ENCODE results near the gene FGFBP1.
"Not testable (repeated sequence)": the region's sequence is repeated elsewhere in the genome, so short reads cannot be mapped to it uniquely, and the experiment has no call there.

FGFBP1 gene

GRCh38 chr4:15944895-15945294 lies 6.4 kb upstream of the FGFBP1 start:
- no peak for DNase-seq

DNA sequence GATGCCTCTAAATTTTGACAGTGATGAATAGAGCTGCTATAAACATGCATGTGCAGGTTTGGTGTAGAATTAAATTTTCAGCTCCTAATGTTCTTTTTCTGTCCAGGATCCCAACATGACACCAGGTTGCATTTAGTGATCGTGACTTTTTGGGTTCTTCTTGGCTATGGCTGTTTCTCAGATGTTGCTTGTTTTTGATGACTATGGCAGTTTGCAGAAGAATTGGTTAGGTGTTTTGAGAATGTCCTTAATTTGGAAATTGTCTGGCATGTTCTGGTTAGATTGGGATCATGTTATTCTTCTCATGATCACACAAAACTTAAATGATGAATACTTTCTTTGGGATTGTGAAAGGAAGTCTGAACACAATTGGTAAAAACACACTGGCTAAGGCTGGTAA lies 3.7 kb upstream of the FGFBP1 start:
- no peak for DNase-seq

DNA sequence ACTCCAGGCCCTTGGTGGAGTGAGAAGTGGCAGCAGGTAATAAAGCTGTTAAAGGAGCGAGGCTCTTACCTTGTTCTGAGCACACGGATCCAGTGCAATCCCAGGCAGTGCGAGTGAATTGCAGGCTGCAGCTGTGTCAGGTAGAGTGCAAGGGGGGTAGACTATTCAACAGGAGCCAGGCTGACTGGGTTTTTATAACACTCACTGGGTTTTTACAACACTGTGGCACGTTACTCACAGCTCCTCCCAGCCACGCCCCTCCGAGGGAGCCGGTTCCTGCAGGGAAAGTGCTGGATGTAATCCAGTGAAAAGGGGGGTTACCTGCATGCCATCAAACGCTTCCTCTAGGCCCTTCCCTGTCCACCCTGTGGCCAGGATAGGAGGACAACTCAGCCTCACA lies 358 bp downstream of the FGFBP1 start:
- no peak for DNase-seq

DNA sequence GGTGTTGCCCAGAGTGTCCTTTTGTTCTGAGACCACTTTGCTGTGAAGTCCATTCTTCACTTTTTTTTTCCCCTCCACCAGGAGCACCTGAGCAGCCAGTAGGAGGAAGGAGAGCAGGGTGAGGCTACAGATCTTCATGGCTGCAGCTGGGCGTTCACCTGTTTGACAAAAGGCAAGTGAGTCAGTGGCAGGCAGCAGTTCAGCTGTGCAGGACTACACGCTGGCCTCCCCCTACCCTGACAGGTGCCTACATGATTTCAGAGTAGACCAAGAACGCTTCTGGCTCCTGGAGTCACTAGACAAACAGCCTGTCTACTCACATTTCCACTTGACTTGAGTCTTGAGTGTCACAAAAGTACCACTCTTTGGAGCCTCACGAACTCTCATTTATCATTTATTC lies 2.0 kb downstream of the FGFBP1 start:
- DNase-seq = no peak

GRCh38 chr4:15935504-15936402 lies 2.8 kb downstream of the FGFBP1 start:
- no peak for DNase-seq

GRCh38 chr4:15934259-15934658 lies 4.3 kb downstream of the FGFBP1 start:
- no peak for DNase-seq

DNA sequence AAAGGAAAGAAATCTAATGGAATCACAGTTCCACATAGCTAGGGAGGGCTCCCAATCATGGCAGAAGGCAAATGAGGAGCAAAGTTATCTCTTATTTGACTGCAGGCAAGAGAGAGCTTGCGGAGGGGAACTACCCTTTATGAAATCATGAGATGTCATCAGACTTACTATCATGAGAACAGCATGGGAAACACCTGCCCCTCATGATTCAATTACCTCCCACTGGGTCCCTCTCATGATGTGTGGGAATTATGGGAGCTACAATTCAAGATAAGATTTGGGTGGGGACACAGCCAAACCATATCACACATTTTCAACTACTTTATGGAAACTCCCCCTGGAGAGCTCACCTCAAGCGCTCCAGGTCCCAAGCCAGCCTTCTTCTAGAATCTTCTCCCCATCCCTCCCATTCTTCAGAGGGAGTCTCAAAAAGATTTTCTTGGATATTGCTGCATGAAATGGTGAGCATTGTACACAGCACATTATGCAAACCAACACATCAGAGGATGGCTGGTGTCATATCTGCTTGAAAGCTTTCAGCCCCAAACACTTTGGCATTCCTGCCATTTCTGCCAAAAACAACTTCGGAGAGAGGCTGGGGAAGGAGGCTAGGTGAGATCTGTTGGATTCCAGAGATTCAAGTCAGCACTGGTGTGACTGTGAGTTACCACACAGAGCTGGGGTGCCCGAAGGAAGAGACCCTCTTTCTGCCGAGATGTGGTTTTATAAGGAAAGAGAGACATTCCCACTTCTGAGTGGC lies 6.9 kb downstream of the FGFBP1 start:
- DNase-seq = no peak

DNA sequence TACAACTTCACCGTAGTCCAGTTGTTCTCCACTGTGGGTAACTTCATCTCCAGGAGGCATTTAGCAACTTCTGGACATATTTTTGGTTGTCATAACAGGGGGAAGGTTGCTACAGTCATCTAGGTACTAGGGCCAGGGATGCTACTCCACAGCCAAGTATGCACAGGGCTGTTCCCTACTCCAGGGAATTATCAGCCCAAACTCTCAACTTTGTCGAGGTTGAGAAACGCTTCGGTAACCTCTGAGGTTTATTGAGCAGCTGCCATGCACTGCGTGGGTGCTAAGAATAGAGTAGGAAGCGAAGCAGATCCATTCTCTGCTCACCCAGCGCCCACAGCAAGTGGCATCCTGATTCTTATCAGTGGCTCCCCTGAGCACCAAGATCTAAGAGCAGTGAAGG lies 8.2 kb downstream of the FGFBP1 start:
- no peak for DNase-seq

DNA sequence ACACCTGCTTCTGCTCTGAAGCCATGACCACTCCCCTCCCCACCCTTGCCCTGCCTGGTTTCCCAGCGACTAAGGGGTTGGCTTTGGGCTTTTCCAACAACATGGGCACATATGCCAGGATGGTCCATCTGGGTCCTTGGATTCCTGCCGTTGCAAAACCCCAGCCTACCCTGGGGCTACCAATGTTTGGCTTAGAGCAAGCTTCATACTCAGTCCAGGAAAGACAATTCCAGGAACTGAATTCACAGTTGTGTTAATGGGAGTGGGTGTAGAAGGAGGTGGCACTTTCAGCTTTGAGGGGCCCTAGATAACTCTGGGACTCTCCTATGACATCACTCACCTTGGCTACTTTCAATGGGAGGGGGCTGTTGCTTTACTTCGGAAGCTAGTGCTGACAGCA lies 9.0 kb downstream of the FGFBP1 start:
- no peak for DNase-seq

DNA sequence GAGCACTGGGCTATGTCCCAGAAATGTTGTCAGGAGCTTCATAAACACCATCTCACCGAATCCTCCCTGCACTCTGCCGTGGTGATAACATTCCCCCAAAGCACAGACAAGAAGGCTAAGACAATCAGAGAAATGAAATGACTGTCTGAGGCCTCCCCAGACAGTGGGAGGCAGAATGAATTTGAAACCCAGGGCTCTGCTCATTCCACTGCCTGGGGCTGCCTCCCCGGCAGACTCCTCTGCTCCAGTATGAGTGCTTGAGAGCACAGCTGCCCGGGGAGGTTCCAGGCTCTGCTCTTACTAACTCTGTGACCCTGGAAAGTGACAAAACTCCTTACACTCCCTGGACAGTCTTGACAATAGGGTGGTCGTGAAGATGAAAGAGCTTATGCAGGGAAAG lies 9.7 kb downstream of the FGFBP1 start:
- peak in 1 of 2 experiments; percentile 20 for DNase-seq

- DNase-seq = no peak
Observed at GRCh38 chr4:15926486-15926885, 12.1 kb downstream of the FGFBP1 start.

- DNase-seq = no peak
Observed at GRCh38 chr4:15925830-15926229, 12.7 kb downstream of the FGFBP1 start.

DNA sequence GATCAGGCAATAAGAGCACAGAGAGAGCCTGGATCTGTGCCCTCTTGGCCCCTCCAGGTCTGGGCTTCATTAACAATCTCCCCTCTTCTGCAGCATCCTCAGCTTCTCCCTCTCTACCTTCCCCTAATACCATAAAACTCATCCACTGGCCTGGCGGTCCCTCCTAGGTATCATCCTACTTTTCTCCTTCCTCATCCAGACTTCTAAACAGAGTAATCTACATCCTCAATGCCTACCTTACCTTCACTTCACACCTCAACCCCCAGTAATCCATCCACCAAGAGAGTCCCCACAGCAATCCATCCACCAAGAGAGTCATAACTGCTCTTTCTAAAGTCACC lies 17.0 kb downstream of the FGFBP1 start:
- DNase-seq = no peak

DNA sequence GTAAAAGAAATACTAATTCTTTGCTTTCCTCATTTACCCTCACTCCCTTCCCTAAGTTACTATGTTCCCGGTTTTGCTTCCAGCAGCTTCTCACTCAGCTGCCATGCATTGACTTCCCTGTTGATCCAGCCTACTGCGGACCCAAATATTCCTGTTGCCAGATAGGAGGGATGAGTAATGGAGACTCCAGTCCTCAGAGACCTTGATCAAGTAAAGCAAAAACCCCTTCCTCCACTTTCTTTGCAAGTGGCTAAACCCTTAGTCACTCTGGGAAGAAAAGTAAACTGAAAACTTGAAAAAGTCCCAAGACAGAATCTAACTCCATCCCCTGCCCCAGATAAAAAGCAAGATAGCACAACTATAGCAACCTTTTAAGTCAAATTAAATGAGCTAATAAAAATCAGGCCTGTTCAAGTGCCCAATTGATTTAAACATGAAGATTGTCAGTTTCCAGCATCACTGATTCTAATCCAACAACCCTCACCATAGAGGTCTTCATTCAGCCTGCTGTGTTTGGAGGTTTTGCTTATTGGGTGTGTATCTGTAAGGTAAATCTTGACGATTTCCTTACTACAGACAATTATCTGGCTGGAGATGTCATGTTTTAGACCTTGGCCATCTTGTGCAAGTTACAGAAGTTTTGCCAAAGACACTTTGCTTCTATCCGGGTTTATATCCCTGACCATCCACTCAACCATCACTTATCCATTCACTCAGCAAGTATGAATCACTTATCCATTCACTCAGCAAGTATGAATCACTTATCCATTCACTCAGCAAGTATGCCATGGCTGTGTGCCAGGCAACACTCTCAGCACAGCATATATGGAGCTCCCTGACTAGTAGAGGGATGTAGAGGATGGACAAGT lies 17.6 kb downstream of the FGFBP1 start:
- DNase-seq = peak in 1 of 2 experiments; percentile 25

GRCh38 chr4:15918484-15919129 lies 19.9 kb downstream of the FGFBP1 start:
- DNase-seq = no peak

DNA sequence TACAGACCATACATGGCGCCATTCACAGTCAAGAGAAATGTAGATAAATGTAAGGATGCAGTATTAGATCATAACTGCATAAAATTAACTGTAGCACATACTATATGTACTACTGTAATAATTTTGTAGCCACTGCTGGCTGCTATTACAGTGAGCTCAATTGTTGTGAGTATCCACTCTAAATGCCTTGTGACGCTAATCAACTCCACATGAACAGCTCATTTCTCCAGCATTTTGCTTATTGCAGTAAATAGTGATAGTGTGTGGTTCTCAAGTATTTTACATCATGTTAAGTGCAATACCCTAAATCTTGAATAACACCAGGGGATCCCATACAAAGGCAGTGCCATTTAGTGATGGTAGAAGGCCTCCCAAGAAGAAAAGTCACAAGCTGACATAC lies 21.2 kb downstream of the FGFBP1 start:
- no peak for DNase-seq

DNA sequence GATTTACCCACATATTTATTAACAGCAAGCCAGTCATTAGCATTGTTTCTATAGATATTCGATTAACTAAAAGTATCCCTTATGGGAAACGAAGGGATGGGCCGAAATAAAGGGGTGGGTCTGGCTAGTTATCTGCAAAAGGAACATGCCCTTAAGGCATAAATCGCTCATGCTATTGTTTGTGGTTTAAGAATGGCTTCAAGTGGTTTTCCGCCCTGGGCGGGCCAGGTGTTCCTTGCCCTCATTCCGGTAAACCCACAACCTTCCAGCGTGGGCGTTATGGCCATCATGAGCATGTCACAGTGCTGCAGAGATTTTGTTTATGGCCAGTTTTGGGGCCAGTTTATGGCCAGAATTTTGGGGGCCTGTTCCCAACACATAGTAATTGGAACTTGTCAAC lies 22.2 kb downstream of the FGFBP1 start:
- not testable (repeated sequence) for DNase-seq

GRCh38 chr4:15914736-15915135 lies 23.8 kb downstream of the FGFBP1 start:
- no peak for DNase-seq

GRCh38 chr4:15914291-15914690 lies 24.2 kb downstream of the FGFBP1 start:
- no peak for DNase-seq

GRCh38 chr4:15913631-15913970 lies 24.9 kb downstream of the FGFBP1 start:
- no peak for DNase-seq

GRCh38 chr4:15912961-15913630 lies 25.4 kb downstream of the FGFBP1 start:
- DNase-seq = no peak

DNA sequence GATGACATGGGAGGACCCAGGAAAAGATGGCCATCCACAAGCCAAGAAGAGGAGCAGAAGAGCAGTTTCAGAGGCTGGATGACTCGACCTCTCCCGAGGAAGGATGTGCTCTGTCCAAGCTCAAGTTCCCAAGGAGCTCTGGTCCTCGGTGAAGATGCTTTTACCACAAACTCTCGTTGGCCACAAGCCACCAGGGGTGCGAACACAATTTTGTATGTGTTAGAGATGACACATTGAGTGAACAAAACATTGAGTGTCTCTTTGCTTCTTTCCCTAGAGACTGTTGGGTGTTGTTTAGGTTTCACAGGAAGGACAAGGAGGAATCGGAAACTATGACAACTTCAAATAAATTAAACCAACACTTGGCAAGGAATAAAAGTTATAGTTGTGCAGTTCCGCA lies 26.3 kb downstream of the FGFBP1 start:
- no peak for DNase-seq
